ENCODE results near the gene ZSCAN5A. TPM values are rescaled to one million over a fixed set of nuclear protein-coding genes. Genes with fewer than 3 reads are reported as not detected.

The ZSCAN5A gene
- total and polyA plus RNA-seq, 2 of the 13 experiments (the other 11 are each of a cell fraction or from before 2014, with no cell fraction given), result 9.5 to 17.8 TPM

GRCh38 chr19:56269348-56269747, 45.3 kb downstream of the ZSCAN5A start:
- no peak for ATAC-seq
- no peak overlapping the region for H3K4me2 ChIP-seq (ENCODE audit: low read depth, low read length)
- BruUV-seq (replicated peaks), result no TSS peak
- no peak overlapping the region for H3K4me3 ChIP-seq (replicated peaks in 1 of 3; ENCODE audit: insufficient read depth in 1 of 3, low read depth in 2 of 3, low read length in 3 of 3)
- no peak overlapping the region for H3K9ac ChIP-seq (ENCODE audit: insufficient read depth, low read depth, low read length)
- no peak for TF ChIP-seq TCF7 (IDR thresholded peaks at IDR 0.05; ENCODE audit: low read depth)
- TF ChIP-seq GATAD2A (CRISPR knock-in tag; IDR thresholded peaks at IDR 0.05), result no peak
- TF ChIP-seq ZNF546 (CRISPR knock-in tag; conservative IDR thresholded peaks at IDR 0.05), result no peak
- no peak for TF ChIP-seq DR1 (CRISPR knock-in tag; IDR thresholded peaks at IDR 0.05)
- TF ChIP-seq SIX4 (CRISPR knock-in tag; IDR thresholded peaks at IDR 0.05), result no peak
- no peak for TF ChIP-seq ZNF709 (CRISPR knock-in tag; IDR thresholded peaks at IDR 0.05)
- TF ChIP-seq SOX13 (IDR thresholded peaks at IDR 0.05), result no peak
- no peak for TF ChIP-seq SOX13 (CRISPR knock-in tag; conservative IDR thresholded peaks at IDR 0.05 in 1 of 2, IDR thresholded peaks at IDR 0.05 in 1 of 2)
- TF ChIP-seq, protein P1, sequence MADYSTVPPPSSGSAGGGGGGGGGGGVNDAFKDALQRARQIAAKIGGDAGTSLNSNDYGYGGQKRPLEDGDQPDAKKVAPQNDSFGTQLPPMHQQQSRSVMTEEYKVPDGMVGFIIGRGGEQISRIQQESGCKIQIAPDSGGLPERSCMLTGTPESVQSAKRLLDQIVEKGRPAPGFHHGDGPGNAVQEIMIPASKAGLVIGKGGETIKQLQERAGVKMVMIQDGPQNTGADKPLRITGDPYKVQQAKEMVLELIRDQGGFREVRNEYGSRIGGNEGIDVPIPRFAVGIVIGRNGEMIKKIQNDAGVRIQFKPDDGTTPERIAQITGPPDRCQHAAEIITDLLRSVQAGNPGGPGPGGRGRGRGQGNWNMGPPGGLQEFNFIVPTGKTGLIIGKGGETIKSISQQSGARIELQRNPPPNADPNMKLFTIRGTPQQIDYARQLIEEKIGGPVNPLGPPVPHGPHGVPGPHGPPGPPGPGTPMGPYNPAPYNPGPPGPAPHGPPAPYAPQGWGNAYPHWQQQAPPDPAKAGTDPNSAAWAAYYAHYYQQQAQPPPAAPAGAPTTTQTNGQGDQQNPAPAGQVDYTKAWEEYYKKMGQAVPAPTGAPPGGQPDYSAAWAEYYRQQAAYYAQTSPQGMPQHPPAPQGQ (CRISPR knock-in tag; IDR thresholded peaks at IDR 0.05; ENCODE audit: borderline replicate concordance), result no peak
- TF ChIP-seq RFX5 (IDR thresholded peaks at IDR 0.05; ENCODE audit: low read depth, low read length), result no peak
- no peak for TF ChIP-seq DNMT3B (CRISPR knock-in tag; conservative IDR thresholded peaks at IDR 0.05)
- no peak for TF ChIP-seq DZIP1 (CRISPR knock-in tag; IDR thresholded peaks at IDR 0.05)
- TF ChIP-seq, protein P2, sequence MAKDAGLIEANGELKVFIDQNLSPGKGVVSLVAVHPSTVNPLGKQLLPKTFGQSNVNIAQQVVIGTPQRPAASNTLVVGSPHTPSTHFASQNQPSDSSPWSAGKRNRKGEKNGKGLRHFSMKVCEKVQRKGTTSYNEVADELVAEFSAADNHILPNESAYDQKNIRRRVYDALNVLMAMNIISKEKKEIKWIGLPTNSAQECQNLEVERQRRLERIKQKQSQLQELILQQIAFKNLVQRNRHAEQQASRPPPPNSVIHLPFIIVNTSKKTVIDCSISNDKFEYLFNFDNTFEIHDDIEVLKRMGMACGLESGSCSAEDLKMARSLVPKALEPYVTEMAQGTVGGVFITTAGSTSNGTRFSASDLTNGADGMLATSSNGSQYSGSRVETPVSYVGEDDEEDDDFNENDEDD (CRISPR knock-in tag; IDR thresholded peaks at IDR 0.05; ENCODE audit: borderline replicate concordance), result no peak
- TF ChIP-seq SETDB1 (CRISPR knock-in tag; IDR thresholded peaks at IDR 0.05; ENCODE audit: borderline replicate concordance), result no peak
- TF ChIP-seq, protein P3, sequence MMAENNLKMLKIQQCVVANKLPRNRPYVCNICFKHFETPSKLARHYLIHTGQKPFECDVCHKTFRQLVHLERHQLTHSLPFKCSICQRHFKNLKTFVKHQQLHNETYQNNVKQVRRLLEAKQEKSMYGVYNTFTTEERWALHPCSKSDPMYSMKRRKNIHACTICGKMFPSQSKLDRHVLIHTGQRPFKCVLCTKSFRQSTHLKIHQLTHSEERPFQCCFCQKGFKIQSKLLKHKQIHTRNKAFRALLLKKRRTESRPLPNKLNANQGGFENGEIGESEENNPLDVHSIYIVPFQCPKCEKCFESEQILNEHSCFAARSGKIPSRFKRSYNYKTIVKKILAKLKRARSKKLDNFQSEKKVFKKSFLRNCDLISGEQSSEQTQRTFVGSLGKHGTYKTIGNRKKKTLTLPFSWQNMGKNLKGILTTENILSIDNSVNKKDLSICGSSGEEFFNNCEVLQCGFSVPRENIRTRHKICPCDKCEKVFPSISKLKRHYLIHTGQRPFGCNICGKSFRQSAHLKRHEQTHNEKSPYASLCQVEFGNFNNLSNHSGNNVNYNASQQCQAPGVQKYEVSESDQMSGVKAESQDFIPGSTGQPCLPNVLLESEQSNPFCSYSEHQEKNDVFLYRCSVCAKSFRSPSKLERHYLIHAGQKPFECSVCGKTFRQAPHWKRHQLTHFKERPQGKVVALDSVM (CRISPR knock-in tag; IDR thresholded peaks at IDR 0.05), result no peak
- no peak for TF ChIP-seq FOXC1 (CRISPR knock-in tag; IDR thresholded peaks at IDR 0.05; ENCODE audit: borderline replicate concordance)
- no peak overlapping the region for H2AFZ ChIP-seq (ENCODE audit: low read length)
- H3K36me3 ChIP-seq (replicated peaks in 1 of 2; ENCODE audit: control insufficient read depth in 1 of 2, insufficient read depth in 2 of 2, low read length in 2 of 2), result no peaks in the 10 kb centered on the region; a peak in 1 of 5 replicates
- H3K9me3 ChIP-seq (ENCODE audit: low read length), result no peaks in the 10 kb centered on the region
- ChIA-PET POLR2A (no interaction called here), CTCF (ENCODE audit: low intra/inter-chr PET ratio, low total read pairs) (no interaction called here)
- DNase-seq (ENCODE audit: low spot score), result no peak
- over 99% methylated on average over 6 of the region's 6 CpGs for WGBS (ENCODE audit: low lambda C conversion rate)
- no peaks in the 10 kb centered on the region for H3K27me3 ChIP-seq (ENCODE audit: control insufficient read depth in 1 of 2, insufficient read depth in 2 of 2, low read length in 2 of 2)
- FAIRE-seq, result no peak
- no peaks in the 10 kb centered on the region for H3K79me2 ChIP-seq (ENCODE audit: insufficient read depth, low read length)
- H4K20me1 ChIP-seq (ENCODE audit: insufficient read depth, low read length), result no peaks in the 10 kb centered on the region
- H3K4me1 ChIP-seq (ENCODE audit: insufficient read depth, low read length), result no peaks in the 10 kb centered on the region
- no peak overlapping the region for H3K27ac ChIP-seq (ENCODE audit: extremely low read length, insufficient read depth, low read length)
- intact Hi-C loops (cut with micrococcal nuclease; ENCODE audit: unreplicated experiment) (no loop called here), in situ Hi-C loops (cut with HindIII; ENCODE audit: extremely low pct_ligation_motif_present, low pct_unique_long_range_greater_than_20kb) (no loop called here)

All from HepG2 (cell line).